K562 (cell line): ENCODE results near the gene SYT3. TPM values are rescaled to one million over a fixed set of nuclear protein-coding genes. Genes with fewer than 3 reads are reported as not detected.

Source experiments
- ARID4B ChIP-seq: sonication (generic); formaldehyde crosslinking; IDR thresholded peaks from 2 replicates; pipeline ENCODE4 v1.8.0; 2022; ENCODE audit warnings: mild to moderate bottlenecking, missing genetic modification reagents
- CBFA2T2 ChIP-seq: fragments of 450-650 bp; conservative IDR thresholded peaks from 2 replicates; pipeline ENCODE4 v1.6.1; 2017; ENCODE audit warnings: mild to moderate bottlenecking
- CBX3 ChIP-seq, 2 experiments: IDR thresholded peaks; 1 replicate in 1 of 2; 2 replicates in 1 of 2; pipeline ENCODE4 v1.6.1; 2012; ENCODE audit warnings: inconsistent platforms in 2 of 2, low read length in 2 of 2, borderline replicate concordance in 1 of 2, control low read depth in 1 of 2
- GATA2 ChIP-seq: sonication (generic); formaldehyde crosslinking; IDR thresholded peaks from 2 replicates; pipeline ENCODE4 v1.4.0; 2020; ENCODE audit warnings: mild to moderate bottlenecking, missing genetic modification reagents
- HDGF ChIP-seq: fragments of 450-650 bp; IDR thresholded peaks from 2 replicates; pipeline ENCODE4 v1.6.1; 2016
- NEUROD1 ChIP-seq: fragments of 150-350 bp; IDR thresholded peaks from 2 replicates; pipeline ENCODE4 v1.6.1; 2014; ENCODE audit warnings: borderline replicate concordance, low read length, low read depth; ENCODE audit not compliant: partially characterized antibody
- NR4A1 ChIP-seq, 2 experiments: fragments of 250-450 bp in 1 of 2; fragments of 450-650 bp in 1 of 2; sonication (Bioruptor Pico) in 1 of 2; IDR thresholded peaks; 2 replicates each; pipeline versions ENCODE4 v1.4.0 to v1.6.1; 2016 to 2020; ENCODE audit warnings: mild to moderate bottlenecking in 2 of 2, missing compliant biosample characterization in 1 of 2, missing genetic modification characterization in 1 of 2, moderate library complexity in 1 of 2
- RAD51 ChIP-seq: fragments of 450-650 bp; IDR thresholded peaks from 2 replicates; pipeline ENCODE4 v1.7.1; 2016; ENCODE audit warnings: low read depth, mild to moderate bottlenecking, borderline replicate concordance
- RCOR1 ChIP-seq, 2 experiments: IDR thresholded peaks; 2 replicates each; pipeline ENCODE4 v1.6.1; 2012; ENCODE audit warnings: low read depth in 2 of 2, low read length in 2 of 2, borderline replicate concordance in 1 of 2, improper control_type of control experiment in 1 of 2
- SNAPC5 ChIP-seq: fragments of 250-450 bp; sonication (Bioruptor Pico); IDR thresholded peaks from 2 replicates; pipeline ENCODE4 v1.8.0; 2021; ENCODE audit warnings: moderate library complexity, mild to moderate bottlenecking, inconsistent platforms
- TAF7 ChIP-seq: fragments of 450-650 bp; IDR thresholded peaks from 2 replicates; pipeline ENCODE4 v1.6.1; 2016; ENCODE audit warnings: missing genetic modification characterization, missing compliant biosample characterization
- USF1 ChIP-seq: sonication (generic); formaldehyde crosslinking; IDR thresholded peaks from 2 replicates; pipeline ENCODE4 v1.9.0; 2022; ENCODE audit warnings: mild to moderate bottlenecking, missing genetic modification reagents
- USF2 ChIP-seq: sonication (generic); formaldehyde crosslinking; IDR thresholded peaks from 2 replicates; pipeline ENCODE4 v1.5.0; 2020; ENCODE audit warnings: missing genetic modification reagents
- ZNF395 ChIP-seq: fragments of 200-800 bp; sonication (Bioruptor generic); IDR thresholded peaks from 2 replicates; pipeline ENCODE4 v1.6.1; 2017; ENCODE audit warnings: missing genetic modification characterization, missing compliant biosample characterization
- ZNF592 ChIP-seq: fragments of 450-650 bp; IDR thresholded peaks from 2 replicates; pipeline ENCODE4 v1.6.1; 2017; ENCODE audit warnings: antibody characterized with exemption, mild to moderate bottlenecking
- polyA plus RNA-seq, 8 experiments: library from polyadenylated mRNA; depleted of rRNA in 4 of 8; stranded (reverse) in 5 of 8; unstranded in 3 of 8; fragments of >200 nt; fragmentation: Nextera tagmentation in 2 of 8; fragmentation: Illumina TruSeq in 1 of 8; extraction: Ambion mirVana in 2 of 8; extraction: Trizol in 1 of 8; gene quantifications; 2 replicates each; pipeline versions ENCODE4 v1.2.1 to v1.2.3, GENCODE V29; 2011 to 2014; ENCODE audit warnings: inconsistent platforms in 1 of 8, missing spikeins in 1 of 8
- total RNA-seq, 7 experiments: library from RNA; depleted of rRNA in 6 of 7; stranded (reverse); fragments of >200 nt in 6 of 7; fragmentation: Illumina TruSeq in 2 of 7; extraction: Trizol in 2 of 7; gene quantifications; 2 replicates each; pipeline versions ENCODE4 v1.2.1 to v1.2.3, GENCODE V29; 2011 to 2021; ENCODE audit warnings: low replicate concordance in 1 of 7

SYT3 gene
- total and polyA plus RNA-seq, 9 of the 15 experiments (the other 6 are each of a cell fraction or from before 2014, with no cell fraction given): 0.36 to 2.0 (median 0.54) TPM; not detected in 2

- TF ChIP-seq ARID4B (no peak), CBX3 (IDR thresholded peaks at IDR 0.05; ENCODE audit: borderline replicate concordance in 1 of 2, low read length in 2 of 2) (peak in 1 of 2 experiments; percentile 57; a peak in 1 of 3 replicates), RCOR1 (IDR thresholded peaks at IDR 0.05; ENCODE audit: borderline replicate concordance in 1 of 2, low read depth in 2 of 2, low read length in 2 of 2) (no peak), USF2 (peak; percentile 92), SNAPC5 (no peak), CBFA2T2 (0 out of 2 replicates have a peak, but pooled peaks have one; percentile 7), ZNF592 (peak; percentile 61; the same call in 1 of the 2 replicates), HDGF (no peak), ZNF395 (peak; percentile 43; the same call in 1 of the 2 replicates), NEUROD1 (no peak), GATA2 (CRISPR knock-in tag) (0 out of 2 replicates have a peak, but pooled peaks have one; percentile 14), TAF7 (tag) (0 out of 2 replicates have a peak, but pooled peaks have one; percentile 31), USF1 (CRISPR knock-in tag) (peak; percentile 91), NR4A1 (CRISPR knock-in tag; IDR thresholded peaks at IDR 0.05) (no peak), NR4A1 (tag; IDR thresholded peaks at IDR 0.05) (peak; percentile 51; the same call in 1 of the 2 replicates), RAD51 (peak; percentile 80)
Measured at GRCh38 chr19:50654882-50655281, 15.2 kb upstream of the SYT3 start (continued).
